C4-2B (cell line): ENCODE results near the gene PDXK.

Source experiments
- H3K27ac ChIP-seq: fragments of 450-650 bp; 2 replicates; pipeline ENCODE4 v1.5.1; 2017
- ZFX ChIP-seq: fragments of 450-650 bp; IDR thresholded peaks from 2 replicates; pipeline ENCODE4 v1.6.1; 2017
- TF ChIP-seq, protein P1 (sequence below): fragments of 450-650 bp; conservative IDR thresholded peaks from 2 replicates; pipeline ENCODE4 v1.5.1; 2017; ENCODE audit warnings: mild to moderate bottlenecking

PDXK gene

DNA sequence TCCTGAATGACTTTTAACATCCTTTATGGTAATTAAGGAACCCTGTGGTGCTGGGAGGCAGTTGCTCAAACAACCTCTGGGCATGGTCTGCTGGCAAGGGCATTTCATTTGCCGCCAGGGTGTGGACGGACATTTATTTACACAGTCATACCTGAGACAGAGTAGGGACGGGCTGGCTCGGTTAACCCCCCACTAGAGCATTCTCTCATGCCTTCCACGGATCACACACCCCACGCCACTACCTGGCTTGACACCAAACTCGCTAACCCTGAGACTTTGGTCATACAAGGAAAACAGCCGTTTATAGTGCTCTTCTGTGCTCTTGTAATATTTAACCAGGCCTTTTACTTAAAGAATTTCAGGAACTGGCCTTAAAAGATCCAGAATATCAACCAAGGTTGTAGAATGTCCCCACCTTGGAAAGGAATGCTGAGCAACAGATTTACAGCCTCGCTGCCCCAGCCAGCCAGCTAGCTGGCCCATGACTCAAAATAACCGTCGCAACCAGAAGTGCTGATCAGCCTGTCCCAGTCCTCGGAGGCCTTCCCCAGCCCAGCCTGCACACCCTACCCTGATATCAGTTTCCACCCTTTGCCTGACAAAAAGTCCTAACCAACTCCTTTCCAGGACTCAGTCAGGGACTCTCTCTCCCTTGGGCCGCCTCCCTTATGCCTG, 6.5 kb upstream of the PDXK start:
- no peak for TF ChIP-seq ZFX
- TF ChIP-seq, protein P1, sequence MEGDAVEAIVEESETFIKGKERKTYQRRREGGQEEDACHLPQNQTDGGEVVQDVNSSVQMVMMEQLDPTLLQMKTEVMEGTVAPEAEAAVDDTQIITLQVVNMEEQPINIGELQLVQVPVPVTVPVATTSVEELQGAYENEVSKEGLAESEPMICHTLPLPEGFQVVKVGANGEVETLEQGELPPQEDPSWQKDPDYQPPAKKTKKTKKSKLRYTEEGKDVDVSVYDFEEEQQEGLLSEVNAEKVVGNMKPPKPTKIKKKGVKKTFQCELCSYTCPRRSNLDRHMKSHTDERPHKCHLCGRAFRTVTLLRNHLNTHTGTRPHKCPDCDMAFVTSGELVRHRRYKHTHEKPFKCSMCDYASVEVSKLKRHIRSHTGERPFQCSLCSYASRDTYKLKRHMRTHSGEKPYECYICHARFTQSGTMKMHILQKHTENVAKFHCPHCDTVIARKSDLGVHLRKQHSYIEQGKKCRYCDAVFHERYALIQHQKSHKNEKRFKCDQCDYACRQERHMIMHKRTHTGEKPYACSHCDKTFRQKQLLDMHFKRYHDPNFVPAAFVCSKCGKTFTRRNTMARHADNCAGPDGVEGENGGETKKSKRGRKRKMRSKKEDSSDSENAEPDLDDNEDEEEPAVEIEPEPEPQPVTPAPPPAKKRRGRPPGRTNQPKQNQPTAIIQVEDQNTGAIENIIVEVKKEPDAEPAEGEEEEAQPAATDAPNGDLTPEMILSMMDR, result no peak
- H3K27ac ChIP-seq, result peak overlapping the region; percentile 59

DNA sequence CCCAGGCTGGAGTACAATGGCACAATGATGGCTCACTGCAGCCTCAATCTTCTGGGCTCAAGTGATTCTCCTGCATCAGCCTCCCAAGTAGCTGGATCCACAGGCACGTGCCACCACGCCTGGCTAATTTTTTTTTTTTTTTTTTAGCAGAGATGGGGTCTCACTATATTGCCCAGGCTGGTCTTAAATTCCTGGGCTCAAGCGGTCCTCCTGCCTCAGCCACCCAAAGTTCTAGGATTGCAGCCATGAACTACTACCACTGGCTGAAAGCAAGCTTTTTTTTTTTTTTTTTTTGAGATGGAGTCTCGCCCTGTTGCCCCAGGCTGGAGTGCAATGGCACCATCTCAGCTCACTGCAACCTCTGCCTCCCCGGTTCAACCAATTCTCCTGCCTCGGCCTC, 5.8 kb upstream of the PDXK start:
- H3K27ac ChIP-seq, result peak overlapping the region; percentile 59

DNA sequence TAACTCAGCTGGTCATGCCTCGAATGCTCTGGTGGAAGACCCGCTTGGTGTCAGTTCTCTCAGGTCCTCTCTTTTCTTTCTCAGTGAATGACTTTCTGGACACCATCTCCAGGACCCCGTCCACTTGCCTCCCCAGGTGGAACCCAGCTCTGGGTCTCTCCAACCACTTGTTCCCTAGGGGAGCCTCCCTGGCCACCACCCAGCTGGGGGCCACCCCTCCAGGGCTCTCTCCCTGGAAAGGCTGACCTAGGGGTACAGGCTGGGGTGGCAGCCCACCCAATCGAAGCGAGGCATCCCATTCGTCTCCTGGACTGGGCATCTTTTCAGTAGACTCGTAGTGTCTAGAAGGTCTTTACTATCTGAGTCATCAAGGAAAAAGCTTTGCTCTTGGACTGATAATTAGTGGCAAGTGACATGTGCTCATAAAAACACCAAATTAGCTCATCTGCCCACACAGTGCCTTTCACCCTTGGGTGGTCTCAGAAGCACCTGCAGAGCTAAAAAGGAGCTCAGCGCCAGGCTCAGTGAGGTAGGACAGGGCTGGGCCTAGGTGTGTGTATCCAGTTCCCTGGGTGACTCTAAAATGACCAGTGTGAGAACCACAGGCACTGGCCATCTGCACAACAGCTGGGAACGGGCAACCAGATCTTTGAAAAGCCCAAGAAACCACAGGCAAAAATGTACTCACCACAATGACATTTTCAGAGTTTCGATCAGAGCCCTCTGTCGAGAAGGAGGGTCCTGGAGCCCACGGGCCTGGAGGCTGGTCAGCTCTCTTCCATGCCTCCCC, 2.4 kb upstream of the PDXK start:
- TF ChIP-seq ZFX, result no peak
- TF ChIP-seq, protein P1, result no peak
- no peak overlapping the region for H3K27ac ChIP-seq

DNA sequence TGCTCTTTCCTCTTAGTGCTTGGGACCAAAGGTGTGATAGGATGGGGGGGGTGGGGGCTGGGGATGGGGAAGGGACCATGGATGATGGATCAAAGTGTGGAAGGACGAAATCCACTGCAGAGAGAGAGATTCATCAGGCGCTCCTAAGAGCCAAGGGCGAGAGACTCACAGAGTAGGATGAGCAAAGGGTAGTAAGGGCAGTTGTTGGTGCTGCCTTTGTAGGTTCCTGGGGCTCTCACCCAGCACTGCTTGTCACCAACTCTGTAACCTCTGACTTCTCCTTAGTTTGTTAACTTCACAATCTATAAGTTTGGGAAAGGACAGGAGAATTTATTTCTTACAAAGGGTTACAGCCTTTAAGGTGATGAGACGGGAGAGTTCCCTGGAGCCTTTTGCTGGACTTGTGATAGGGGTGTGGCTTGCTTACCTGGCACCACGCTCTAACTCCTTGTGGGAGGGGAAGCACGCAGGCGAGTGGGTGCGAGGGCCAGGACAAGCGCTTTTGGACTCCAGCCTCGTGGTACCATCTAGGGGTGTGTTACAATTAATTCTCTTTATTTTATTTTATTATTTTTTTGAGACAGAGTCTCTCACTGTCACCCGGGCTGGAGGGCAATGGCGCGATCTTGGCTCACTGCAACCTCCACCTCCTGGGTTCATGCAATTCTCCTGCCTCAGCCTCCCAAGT, 1.6 kb upstream of the PDXK start:
- TF ChIP-seq, protein P1, result no peak
- no peak for TF ChIP-seq ZFX
- H3K27ac ChIP-seq, result no peak overlapping the region

DNA sequence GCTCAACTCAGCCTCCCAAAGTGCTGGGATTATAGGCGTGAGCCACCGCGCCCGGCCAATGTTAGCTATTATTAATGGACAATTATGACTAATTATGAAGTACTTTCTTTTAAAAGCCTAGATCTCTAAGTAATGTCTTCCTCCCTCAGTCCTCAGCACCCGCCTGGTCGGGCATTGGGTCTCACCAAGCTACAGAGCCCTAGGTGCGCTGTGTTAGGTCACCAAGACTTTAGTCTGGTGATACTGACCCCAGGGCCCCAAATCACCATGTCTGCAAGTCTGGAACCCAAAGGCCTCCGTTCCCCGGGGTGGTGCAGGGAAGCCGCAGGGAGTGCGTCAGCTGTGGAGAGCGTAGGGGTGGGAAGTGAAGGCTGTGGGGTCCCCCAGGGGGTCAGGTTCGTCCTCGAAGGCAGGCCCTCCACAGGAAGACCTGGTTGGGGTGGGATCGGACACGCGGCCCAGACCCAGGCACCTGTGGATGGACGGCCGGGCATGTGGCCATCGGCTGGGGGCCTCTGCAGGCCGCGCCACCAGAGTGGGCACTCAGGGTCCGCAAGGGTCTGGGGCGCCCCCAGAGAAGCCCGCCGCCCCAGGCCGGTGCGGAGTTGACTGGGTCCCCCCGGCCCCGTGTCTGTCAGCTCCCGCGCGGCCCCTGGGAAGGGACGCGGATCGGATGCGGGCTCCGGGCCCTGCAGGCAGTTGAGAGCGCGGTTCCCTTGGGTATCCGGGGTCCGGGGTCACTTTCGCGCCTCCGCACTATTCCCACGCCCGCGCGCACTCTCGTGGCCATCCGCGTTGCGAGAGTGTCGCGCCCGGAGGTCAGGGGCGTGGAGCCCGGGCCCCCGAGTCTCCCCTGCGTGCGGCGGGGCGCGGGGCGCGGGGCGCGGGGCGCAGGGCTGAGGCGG, 710 bp upstream of the PDXK start:
- no peak for TF ChIP-seq ZFX
- TF ChIP-seq, protein P1, result no peak
- H3K27ac ChIP-seq, result peak overlapping the region; percentile 99

DNA sequence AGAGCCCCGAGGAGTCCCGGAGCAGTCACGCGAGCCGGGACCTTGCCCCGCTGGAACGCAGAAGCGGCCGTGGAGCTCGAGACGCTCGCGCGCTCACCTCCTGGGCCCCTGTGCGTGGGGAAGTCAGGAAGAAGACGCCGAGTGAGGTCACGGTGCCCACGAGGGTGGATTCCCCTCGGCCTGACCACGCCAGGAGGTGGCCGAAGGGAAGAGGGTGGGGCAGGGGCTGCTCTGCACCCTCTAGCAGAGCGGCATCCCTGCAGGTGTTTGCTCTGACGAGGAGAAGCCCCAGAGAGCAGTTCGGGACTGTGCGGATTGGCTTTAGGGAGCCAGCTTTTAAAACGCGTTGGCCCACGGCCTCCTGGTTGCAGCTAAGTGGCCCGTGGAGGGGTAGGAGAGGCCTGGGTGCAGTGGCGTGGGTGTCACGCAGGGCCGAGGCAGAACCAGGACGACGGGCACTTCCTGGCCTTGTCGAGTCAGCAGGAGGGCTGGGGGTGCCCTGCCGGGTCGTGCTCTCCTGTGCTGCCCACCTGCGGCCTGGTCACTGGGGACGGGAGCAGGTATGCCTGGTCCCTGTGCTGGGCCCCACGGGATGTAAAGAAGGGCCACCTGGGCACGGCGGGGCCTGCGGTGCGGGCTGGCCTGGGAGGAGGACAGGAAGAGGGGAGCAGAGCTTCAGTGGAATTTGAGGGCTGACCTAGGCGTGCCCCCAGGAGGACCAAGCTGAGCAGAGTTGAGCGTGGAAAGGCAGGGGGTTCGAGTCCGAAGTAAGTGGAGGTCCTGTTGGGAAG, 1.0 kb downstream of the PDXK start:
- peak overlapping the region; percentile 99 for H3K27ac ChIP-seq
- peak; percentile 20; the same call in 1 of the 2 replicates for TF ChIP-seq ZFX
- TF ChIP-seq, protein P1, result no peak
